ENCODE data around the gene SMAD3.

GRCh38 chr15:67101911-67102598 lies 36.7 kb downstream of the SMAD3 start:
- TF ChIP-seq CTCF (conservative IDR thresholded peaks at IDR 0.05; ENCODE audit: low read length) (no peak), EZH2phosphoT487 (IDR thresholded peaks at IDR 0.05; ENCODE audit: borderline replicate concordance, low read depth, low read length) (no peak)
